ENCODE results near the gene SLC19A1.

DNA sequence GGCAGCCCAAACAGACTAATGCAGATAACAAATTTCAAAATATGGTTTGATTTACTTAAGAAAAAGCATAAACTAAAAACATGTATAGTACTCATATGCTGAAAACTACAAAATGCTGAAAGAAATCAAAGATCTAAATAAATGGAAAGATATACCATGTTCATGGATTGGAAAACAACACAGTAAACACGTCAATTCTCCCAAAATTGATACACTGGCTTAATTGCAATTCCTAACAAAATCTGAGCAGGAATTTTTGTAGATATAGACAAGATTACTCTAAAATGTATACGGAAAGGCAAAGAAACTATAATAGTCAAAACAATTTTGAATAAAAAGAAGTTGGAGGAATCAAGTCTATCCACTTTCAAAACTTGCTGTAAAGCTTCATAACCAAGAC lies 21.0 kb downstream of the SLC19A1 start:
- TF ChIP-seq, protein P1, sequence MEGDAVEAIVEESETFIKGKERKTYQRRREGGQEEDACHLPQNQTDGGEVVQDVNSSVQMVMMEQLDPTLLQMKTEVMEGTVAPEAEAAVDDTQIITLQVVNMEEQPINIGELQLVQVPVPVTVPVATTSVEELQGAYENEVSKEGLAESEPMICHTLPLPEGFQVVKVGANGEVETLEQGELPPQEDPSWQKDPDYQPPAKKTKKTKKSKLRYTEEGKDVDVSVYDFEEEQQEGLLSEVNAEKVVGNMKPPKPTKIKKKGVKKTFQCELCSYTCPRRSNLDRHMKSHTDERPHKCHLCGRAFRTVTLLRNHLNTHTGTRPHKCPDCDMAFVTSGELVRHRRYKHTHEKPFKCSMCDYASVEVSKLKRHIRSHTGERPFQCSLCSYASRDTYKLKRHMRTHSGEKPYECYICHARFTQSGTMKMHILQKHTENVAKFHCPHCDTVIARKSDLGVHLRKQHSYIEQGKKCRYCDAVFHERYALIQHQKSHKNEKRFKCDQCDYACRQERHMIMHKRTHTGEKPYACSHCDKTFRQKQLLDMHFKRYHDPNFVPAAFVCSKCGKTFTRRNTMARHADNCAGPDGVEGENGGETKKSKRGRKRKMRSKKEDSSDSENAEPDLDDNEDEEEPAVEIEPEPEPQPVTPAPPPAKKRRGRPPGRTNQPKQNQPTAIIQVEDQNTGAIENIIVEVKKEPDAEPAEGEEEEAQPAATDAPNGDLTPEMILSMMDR (conservative IDR thresholded peaks at IDR 0.05 in 1 of 2, IDR thresholded peaks at IDR 0.05 in 1 of 2; ENCODE audit: low read depth in 1 of 2, low read length in 2 of 2): no peak
- TF ChIP-seq EZH2 (IDR thresholded peaks at IDR 0.05; ENCODE audit: low read length, missing control alignments): no peak
